H9 (cell line): ENCODE data around the gene PPP1R14B. TPM values are rescaled to one million over a fixed set of nuclear protein-coding genes. Genes with fewer than 3 reads are reported as not detected.

Source experiments
- DNase-seq: peaks from one replicate; pipeline ENCODE4 v3.0.0-alpha.2; 2017
- H2AFZ ChIP-seq: one replicate; pipeline ENCODE4 v1.6.1; 2013; ENCODE audit warnings: mild to moderate bottlenecking, low read length, control low read depth, moderate library complexity
- H2AK5ac ChIP-seq: 2 replicates; pipeline ENCODE4 v1.6.1; 2013; ENCODE audit warnings: low read length, control low read depth, mixed read lengths; ENCODE audit not compliant: insufficient read length
- H2BK120ac ChIP-seq: one replicate; pipeline ENCODE4 v1.6.1; 2013; ENCODE audit warnings: low read depth, mild to moderate bottlenecking, low read length, control low read depth, inconsistent platforms; ENCODE audit not compliant: poor library complexity, severe bottlenecking
- H2BK12ac ChIP-seq: 2 replicates; pipeline ENCODE4 v1.6.1; 2013; ENCODE audit warnings: low read length, control low read depth, mixed read lengths, low read depth; ENCODE audit not compliant: insufficient read length
- H2BK15ac ChIP-seq: 2 replicates; pipeline ENCODE4 v1.6.1; 2013; ENCODE audit warnings: low read depth, low read length, control low read depth
- H2BK20ac ChIP-seq: one replicate; pipeline ENCODE4 v1.6.1; 2013; ENCODE audit warnings: low read depth, mild to moderate bottlenecking, low read length, control low read depth, inconsistent platforms; ENCODE audit not compliant: poor library complexity, severe bottlenecking
- H2BK5ac ChIP-seq: 2 replicates; pipeline ENCODE4 v1.6.1; 2013; ENCODE audit warnings: low read length, control low read depth, mixed read lengths; ENCODE audit not compliant: insufficient read length
- H3K14ac ChIP-seq: 2 replicates; pipeline ENCODE4 v1.6.1; 2013; ENCODE audit warnings: low read length, control low read depth; ENCODE audit not compliant: insufficient read depth
- H3K18ac ChIP-seq: 2 replicates; pipeline ENCODE4 v1.6.1; 2013; ENCODE audit warnings: low read depth, mild to moderate bottlenecking, mixed read lengths, low read length, control low read depth; ENCODE audit not compliant: insufficient read length
- H3K23ac ChIP-seq: 2 replicates; pipeline ENCODE4 v1.6.1; 2013; ENCODE audit warnings: low read length, control low read depth, mixed read lengths, low read depth; ENCODE audit not compliant: insufficient read length
- H3K23me2 ChIP-seq: 2 replicates; pipeline ENCODE4 v1.6.1; 2013; ENCODE audit warnings: low read depth, mild to moderate bottlenecking, mixed read lengths, low read length, control low read depth; ENCODE audit not compliant: insufficient read length, poor library complexity, severe bottlenecking
- H3K27ac ChIP-seq: 2 replicates; pipeline ENCODE4 v1.5.1; 2013; ENCODE audit warnings: low read length, control low read depth, mixed read lengths, low read depth; ENCODE audit not compliant: insufficient read length
- H3K27me3 ChIP-seq: 2 replicates; pipeline ENCODE4 v1.6.1; 2013; ENCODE audit warnings: low read length, control low read depth, inconsistent platforms; ENCODE audit not compliant: insufficient read depth
- H3K4ac ChIP-seq: 2 replicates; pipeline ENCODE4 v1.6.1; 2013; ENCODE audit warnings: low read depth, mild to moderate bottlenecking, control low read depth, inconsistent platforms, low read length, moderate library complexity
- H3K4me1 ChIP-seq: 2 replicates; pipeline ENCODE4 v1.6.1; 2013; ENCODE audit warnings: low read length, control low read depth, inconsistent platforms; ENCODE audit not compliant: insufficient read depth
- H3K4me2 ChIP-seq: 2 replicates; pipeline ENCODE4 v1.6.1; 2013; ENCODE audit warnings: low read length, control low read depth, mixed read lengths; ENCODE audit not compliant: insufficient read length, insufficient read depth
- H3K56ac ChIP-seq: 2 replicates; pipeline ENCODE4 v1.6.1; 2013; ENCODE audit warnings: low read depth, mild to moderate bottlenecking, mixed read lengths, low read length, control low read depth; ENCODE audit not compliant: insufficient read length
- H3K79me1 ChIP-seq: 2 replicates; pipeline ENCODE4 v1.6.1; 2013; ENCODE audit warnings: low read depth, mild to moderate bottlenecking, moderate library complexity, low read length, control low read depth, inconsistent platforms; ENCODE audit not compliant: insufficient read depth, poor library complexity, severe bottlenecking
- H3K79me2 ChIP-seq: 2 replicates; pipeline ENCODE4 v1.6.1; 2013; ENCODE audit warnings: low read length, control low read depth, inconsistent platforms; ENCODE audit not compliant: insufficient read depth
- H3K9ac ChIP-seq: 2 replicates; pipeline ENCODE4 v1.6.1; 2013; ENCODE audit warnings: low read length, control low read depth, mixed read lengths; ENCODE audit not compliant: insufficient read length; ENCODE audit errors: extremely low read depth
- H3K9me3 ChIP-seq: one replicate; pipeline ENCODE4 v1.6.1; 2013; ENCODE audit warnings: low read depth, low read length, inconsistent platforms; ENCODE audit not compliant: control insufficient read depth
- H3T11ph ChIP-seq: one replicate; pipeline ENCODE4 v1.6.1; 2013; ENCODE audit warnings: mild to moderate bottlenecking, low read length, control low read depth, inconsistent platforms
- H4K20me1 ChIP-seq: one replicate; pipeline ENCODE4 v1.6.1; 2013; ENCODE audit not compliant: control insufficient read depth, insufficient read length, insufficient read depth
- H4K5ac ChIP-seq: 2 replicates; pipeline ENCODE4 v1.6.1; 2013; ENCODE audit warnings: low read depth, mild to moderate bottlenecking, mixed read lengths, low read length, control low read depth; ENCODE audit not compliant: insufficient read length
- H4K8ac ChIP-seq: replicated peaks from 2 replicates; pipeline ENCODE4 v1.6.1; 2013; ENCODE audit warnings: low read length, control low read depth, mixed read lengths, low read depth; ENCODE audit not compliant: insufficient read length
- H4K91ac ChIP-seq: 2 replicates; pipeline ENCODE4 v1.6.1; 2013; ENCODE audit warnings: low read depth, mild to moderate bottlenecking, moderate library complexity, mixed read lengths, low read length, control low read depth; ENCODE audit not compliant: insufficient read length
- H3K27ac Mint-ChIP-seq, 3 experiments: 2 replicates in 2 of 3; 3 replicates in 1 of 3; pipeline ENCODE4 v1.8.0; 2020 to 2021; ENCODE audit warnings: mixed read lengths in 3 of 3, mild to moderate bottlenecking in 1 of 3, moderate library complexity in 1 of 3
- H3K27me3 Mint-ChIP-seq: 2 replicates; pipeline ENCODE4 v1.8.0; 2021; ENCODE audit warnings: low read depth, mild to moderate bottlenecking, moderate library complexity, mixed read lengths
- H3K36me3 Mint-ChIP-seq, 3 experiments: 2 replicates in 2 of 3; 3 replicates in 1 of 3; pipeline ENCODE4 v1.8.0; 2020 to 2021; ENCODE audit warnings: low read depth in 3 of 3, mixed read lengths in 3 of 3; ENCODE audit not compliant: insufficient read depth in 1 of 3
- H3K4me1 Mint-ChIP-seq, 2 experiments: 2 replicates each; pipeline ENCODE4 v1.8.0; 2020; ENCODE audit warnings: mixed read lengths in 2 of 2
- H3K4me3 Mint-ChIP-seq, 2 experiments: 2 replicates in 1 of 2; 3 replicates in 1 of 2; pipeline ENCODE4 v1.8.0; 2020 to 2021; ENCODE audit warnings: mild to moderate bottlenecking in 2 of 2, mixed read lengths in 2 of 2, moderate library complexity in 1 of 2
- H3K9me3 Mint-ChIP-seq, 2 experiments: 2 replicates in 1 of 2; 3 replicates in 1 of 2; pipeline ENCODE4 v1.8.0; 2020; ENCODE audit warnings: mild to moderate bottlenecking in 2 of 2, mixed read lengths in 2 of 2, moderate library complexity in 1 of 2
- CTCF ChIP-seq: fragments of 200-600 bp; sonication (generic); conservative IDR thresholded peaks from 3 replicates; pipeline ENCODE4 v1.8.0; 2021; ENCODE audit warnings: antibody characterized with exemption, mild to moderate bottlenecking
- WGBS: extraction: QIAGEN DNeasy Blood & Tissue Kit; methylation state at CpG from one replicate; pipeline ENCODE4 v1.1.7; 2013; ENCODE audit warnings: missing lambda C conversion rate, low lambda C conversion rate, mixed read lengths; ENCODE audit not compliant: insufficient read length; ENCODE audit errors: extremely low coverage; 5-methylcytosine and 5-hydroxymethylcytosine counted together
- total RNA-seq: library from RNA; stranded (reverse); gene quantifications from 2 replicates; pipeline ENCODE4 v1.2.1, GENCODE V29; 2021

The PPP1R14B gene
- total RNA-seq, 1 experiment from 2014 or later: 358 TPM

- Mint-ChIP-seq H3K4me1 (peaks cover 34 to 44% of the 10 kb centered on the region in 2 experiments), H3K9me3 (no peaks in the 10 kb centered on the region; a peak in 1 of 5 replicates), H3K36me3 (peaks cover 9 to 25% (median 19%) of the 10 kb centered on the region in 3 experiments; a peak in 6 of 7 replicates), H3K4me3 (peak within 1 kb of the TSS; percentile 85 to 98), H3K27me3 (no peaks in the 10 kb centered on the region), H3K27ac (peak within 1 kb of the TSS; percentile 86 to 97 (median 95))
- H4K5ac ChIP-seq: no peak within 1 kb of the TSS
- H2AFZ ChIP-seq: no peak within 1 kb of the TSS
- H3K79me1 ChIP-seq: peaks cover 3% of the 10 kb centered on the region
- H3K56ac ChIP-seq: no peak within 1 kb of the TSS
- H4K91ac ChIP-seq: no peak within 1 kb of the TSS
- no peak within 1 kb of the TSS for H3K23ac ChIP-seq
- H2BK15ac ChIP-seq: no peak within 1 kb of the TSS
- DNase-seq: peak; percentile 75
- peak within 1 kb of the TSS; percentile 85; the same call in 1 of the 2 replicates for H3K14ac ChIP-seq
- H2BK12ac ChIP-seq: no peak within 1 kb of the TSS
- peak within 1 kb of the TSS; percentile 33 for H3K9ac ChIP-seq
- H3K9me3 ChIP-seq: no peaks in the 10 kb centered on the region
- H4K8ac ChIP-seq: no peak within 1 kb of the TSS
- H3K27me3 ChIP-seq: no peaks in the 10 kb centered on the region
- peak within 1 kb of the TSS; percentile 93 for H3K18ac ChIP-seq
- H3K4ac ChIP-seq: no peak within 1 kb of the TSS
- peak; percentile 78 for TF ChIP-seq CTCF
- H2BK120ac ChIP-seq: no peak within 1 kb of the TSS
- peaks cover 9% of the 10 kb centered on the region; the same call in 1 of the 2 replicates for H3K4me1 ChIP-seq
- H3K23me2 ChIP-seq: peaks cover 21% of the 10 kb centered on the region
- no CpG with 5 or more reads among the region's 75 CpGs for WGBS
- H2BK20ac ChIP-seq: no peak within 1 kb of the TSS
- H3K27ac ChIP-seq: no peak within 1 kb of the TSS
- H3K79me2 ChIP-seq: peaks cover under 1% of the 10 kb centered on the region; the same call in 1 of the 2 replicates
- H4K20me1 ChIP-seq: no peaks in the 10 kb centered on the region
- peak within 1 kb of the TSS; percentile 76 for H3K4me2 ChIP-seq
- no peak within 1 kb of the TSS for H2BK5ac ChIP-seq
- H3T11ph ChIP-seq: no peak within 1 kb of the TSS
- H2AK5ac ChIP-seq: no peak within 1 kb of the TSS
Observed at GRCh38 chr11:64251016-64251752, 4.4 kb upstream of the PPP1R14B start, which contains the start of gene PLCB3. PLCB3 (plus strand) TSS chr11:64251530; CDS start chr11:64251650, 120 bp downstream.
